Endodermal cell (in vitro differentiated cells): Measurements from ENCODE around the gene REPIN1. TPM values are rescaled to one million over a fixed set of nuclear protein-coding genes. Genes with fewer than 3 reads are reported as not detected.

Source experiments
- DNase-seq: peaks from one replicate; pipeline ENCODE4 v3.0.0-alpha.2; 2017
- H3K27ac ChIP-seq: 2 replicates; pipeline ENCODE4 v1.5.1; 2013; ENCODE audit warnings: mild to moderate bottlenecking, low read depth, low read length, moderate library complexity
- H3K27me3 ChIP-seq: 2 replicates; pipeline ENCODE4 v1.6.1; 2013; ENCODE audit warnings: mild to moderate bottlenecking, low read length, moderate library complexity; ENCODE audit not compliant: insufficient read depth, control insufficient read depth, poor library complexity, severe bottlenecking
- H3K36me3 ChIP-seq: 2 replicates; pipeline ENCODE4 v1.7.0; 2013; ENCODE audit warnings: mild to moderate bottlenecking, low read length, moderate library complexity; ENCODE audit not compliant: control insufficient read depth, insufficient read depth
- H3K4me1 ChIP-seq: one replicate; pipeline ENCODE4 v1.7.0; 2013; ENCODE audit warnings: low read length; ENCODE audit not compliant: control insufficient read depth, insufficient read depth
- H3K4me3 ChIP-seq: 2 replicates; pipeline ENCODE4 v1.5.1; 2013; ENCODE audit warnings: mild to moderate bottlenecking, low read length, moderate library complexity
- H3K9ac ChIP-seq: 2 replicates; pipeline ENCODE4 v1.6.1; 2013; ENCODE audit warnings: mild to moderate bottlenecking, low read length, moderate library complexity; ENCODE audit not compliant: poor library complexity, severe bottlenecking; ENCODE audit errors: extremely low read depth
- H3K9me3 ChIP-seq: 2 replicates; pipeline ENCODE4 v1.6.1; 2013; ENCODE audit warnings: mild to moderate bottlenecking, low read length, moderate library complexity; ENCODE audit not compliant: control insufficient read depth
- H3K27ac Mint-ChIP-seq: 2 replicates; pipeline ENCODE4 v1.8.0; 2020; ENCODE audit warnings: mixed read lengths
- H3K27me3 Mint-ChIP-seq: 2 replicates; pipeline ENCODE4 v1.8.0; 2021; ENCODE audit warnings: mild to moderate bottlenecking, mixed read lengths; ENCODE audit not compliant: insufficient read depth
- H3K36me3 Mint-ChIP-seq: 2 replicates; pipeline ENCODE4 v1.8.0; 2020; ENCODE audit warnings: low read depth, mixed read lengths
- H3K4me1 Mint-ChIP-seq: 2 replicates; pipeline ENCODE4 v1.8.0; 2020; ENCODE audit warnings: mixed read lengths
- H3K4me3 Mint-ChIP-seq: 2 replicates; pipeline ENCODE4 v1.8.0; 2020; ENCODE audit warnings: mild to moderate bottlenecking, moderate library complexity, mixed read lengths
- H3K9me3 Mint-ChIP-seq: 2 replicates; pipeline ENCODE4 v1.8.0; 2020; ENCODE audit warnings: mild to moderate bottlenecking, mixed read lengths
- WGBS, 2 experiments: methylation state at CpG; one replicate each; pipeline versions ENCODE4 v1.1.5 to v1.1.7; 2013; ENCODE audit warnings: missing lambda C conversion rate in 2 of 2, mixed read lengths in 1 of 2; ENCODE audit not compliant: insufficient coverage in 1 of 2, insufficient read length in 1 of 2; 5-methylcytosine and 5-hydroxymethylcytosine counted together
- total RNA-seq, 2 donors: library from RNA; stranded (reverse); fragmentation: NEBNext Ultra II Directional in 1 of 2; extraction: Animal tissue kit (Norgen Biotek cat#: 25700) in 1 of 2; gene quantifications; 2 replicates in 1 of 2; 3 replicates in 1 of 2; pipeline ENCODE4 v1.2.1, GENCODE V29; 2021
- TF ChIP-seq, protein P1 (sequence below): fragments of 200-600 bp; sonication (generic); conservative IDR thresholded peaks from 2 replicates; pipeline ENCODE4 v1.5.0; 2021; ENCODE audit warnings: antibody characterized with exemption, mild to moderate bottlenecking

Gene REPIN1
- total RNA-seq, 2 donors from 2014 or later: 85.4 to 94.4 TPM

DNA sequence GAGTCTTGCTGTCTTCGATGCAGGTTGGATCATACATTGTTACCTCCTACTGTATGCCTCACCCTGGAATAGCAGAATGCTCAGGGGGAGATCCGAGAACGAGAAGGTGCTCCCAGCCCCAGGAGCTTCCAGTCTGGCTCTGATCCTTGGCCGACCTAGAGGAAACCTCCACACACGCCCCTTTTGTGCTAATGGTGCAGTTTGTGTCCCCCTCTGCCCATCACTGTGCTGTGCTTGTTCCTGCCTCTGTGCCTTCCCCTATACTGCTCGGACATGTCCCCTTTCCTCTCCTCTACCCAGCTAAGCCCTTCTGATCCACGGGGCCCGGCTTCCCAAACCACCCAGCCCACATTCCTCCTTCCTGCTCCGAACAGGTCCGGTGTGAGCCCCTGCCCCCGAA, 43.0 kb downstream of the REPIN1 start:
- Histone ChIP-seq H3K27ac (no peak overlapping the region), H3K4me3 (no peak overlapping the region), H3K9me3 (no peaks in the 10 kb centered on the region), H3K36me3 (no peaks in the 10 kb centered on the region), H3K27me3 (no peaks in the 10 kb centered on the region), H3K4me1 (no peaks in the 10 kb centered on the region), H3K9ac (no peak overlapping the region)
- peaks cover 1% of the 10 kb centered on the region for H3K27me3 Mint-ChIP-seq
- 81 to 83% methylated on average over 7 to 11 of the region's 11 CpGs for WGBS, 2 experiments
- TF ChIP-seq, protein P1, sequence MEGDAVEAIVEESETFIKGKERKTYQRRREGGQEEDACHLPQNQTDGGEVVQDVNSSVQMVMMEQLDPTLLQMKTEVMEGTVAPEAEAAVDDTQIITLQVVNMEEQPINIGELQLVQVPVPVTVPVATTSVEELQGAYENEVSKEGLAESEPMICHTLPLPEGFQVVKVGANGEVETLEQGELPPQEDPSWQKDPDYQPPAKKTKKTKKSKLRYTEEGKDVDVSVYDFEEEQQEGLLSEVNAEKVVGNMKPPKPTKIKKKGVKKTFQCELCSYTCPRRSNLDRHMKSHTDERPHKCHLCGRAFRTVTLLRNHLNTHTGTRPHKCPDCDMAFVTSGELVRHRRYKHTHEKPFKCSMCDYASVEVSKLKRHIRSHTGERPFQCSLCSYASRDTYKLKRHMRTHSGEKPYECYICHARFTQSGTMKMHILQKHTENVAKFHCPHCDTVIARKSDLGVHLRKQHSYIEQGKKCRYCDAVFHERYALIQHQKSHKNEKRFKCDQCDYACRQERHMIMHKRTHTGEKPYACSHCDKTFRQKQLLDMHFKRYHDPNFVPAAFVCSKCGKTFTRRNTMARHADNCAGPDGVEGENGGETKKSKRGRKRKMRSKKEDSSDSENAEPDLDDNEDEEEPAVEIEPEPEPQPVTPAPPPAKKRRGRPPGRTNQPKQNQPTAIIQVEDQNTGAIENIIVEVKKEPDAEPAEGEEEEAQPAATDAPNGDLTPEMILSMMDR: no peak
- no peaks in the 10 kb centered on the region for H3K9me3 Mint-ChIP-seq
- peaks cover 6% of the 10 kb centered on the region for H3K4me1 Mint-ChIP-seq
- peak; percentile 43 for DNase-seq
- H3K27ac Mint-ChIP-seq: no peak overlapping the region
- peaks cover 3% of the 10 kb centered on the region for H3K36me3 Mint-ChIP-seq
- H3K4me3 Mint-ChIP-seq: no peak overlapping the region

DNA sequence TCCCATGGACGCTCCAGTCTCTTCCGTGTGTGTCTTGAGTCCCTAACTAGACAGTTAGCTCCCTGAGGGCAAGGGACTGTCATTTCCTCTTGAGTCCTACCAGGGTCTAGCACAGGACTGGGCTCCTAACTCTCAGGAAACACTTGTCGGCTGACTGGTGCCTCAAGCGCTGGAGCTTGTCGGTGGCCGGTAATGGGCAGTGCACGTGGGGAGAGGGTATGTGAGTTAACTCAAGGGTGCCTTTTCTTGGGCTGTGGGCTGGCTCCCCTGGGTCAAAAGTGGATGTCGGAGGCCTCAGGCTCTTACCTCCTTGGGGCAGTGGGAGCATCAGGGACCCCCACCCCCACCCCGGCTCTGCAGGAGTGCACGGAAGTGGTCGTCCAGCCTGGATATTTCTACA, 43.4 kb downstream of the REPIN1 start:
- no peak overlapping the region for H3K27ac Mint-ChIP-seq
- no peaks in the 10 kb centered on the region for H3K4me1 ChIP-seq
- WGBS, 2 experiments: 85 to 95% methylated on average over 2 to 11 of the region's 11 CpGs

DNA sequence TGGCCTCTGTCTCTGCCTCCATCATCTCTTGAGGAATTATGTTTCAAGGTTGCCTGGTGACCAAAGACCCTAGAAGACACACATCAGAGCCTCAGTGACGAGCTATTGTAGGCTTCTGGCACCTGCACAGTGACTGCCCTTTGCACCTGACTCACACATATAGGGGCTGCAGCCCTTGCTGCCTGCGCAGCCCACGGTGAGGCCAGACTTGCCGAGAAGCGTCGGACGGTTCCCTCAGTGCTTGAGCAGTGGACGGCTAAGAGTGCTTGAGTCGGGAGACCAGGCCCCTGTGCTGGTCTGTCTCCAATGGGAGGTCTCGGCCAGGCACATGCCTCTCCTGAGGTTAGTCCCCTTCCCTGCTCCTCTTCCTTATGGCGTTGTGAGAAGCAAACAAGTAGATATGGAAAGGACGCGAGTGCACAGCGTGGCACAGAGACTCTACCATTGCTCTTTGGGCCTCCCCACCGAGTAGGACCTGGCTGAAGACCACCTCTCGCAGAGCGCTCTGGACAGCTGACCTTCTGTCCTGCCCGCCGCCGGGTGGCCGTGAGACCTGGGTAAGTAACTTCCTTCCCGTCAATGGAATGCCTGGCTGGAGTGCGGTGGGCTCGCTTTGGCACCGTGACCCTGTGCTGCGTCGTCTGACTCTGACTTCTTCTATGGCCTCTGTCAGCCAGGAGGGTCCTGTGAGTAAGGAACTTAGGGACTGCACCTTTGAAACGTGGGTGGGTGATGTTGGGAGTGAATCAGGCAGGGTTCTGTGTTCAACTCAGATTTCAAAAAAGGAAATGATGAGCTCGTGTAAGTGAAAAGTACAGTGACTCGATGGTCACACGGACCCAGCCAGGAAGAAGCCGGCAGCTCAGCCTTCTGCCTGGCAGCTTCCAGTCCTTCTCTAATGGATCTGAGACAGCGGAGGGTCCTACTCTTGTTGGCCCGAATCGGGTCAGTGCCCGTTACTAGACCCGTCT, 44.2 kb downstream of the REPIN1 start:
- H3K4me1 ChIP-seq: no peaks in the 10 kb centered on the region
- Mint-ChIP-seq H3K27me3 (peaks cover 1% of the 10 kb centered on the region), H3K36me3 (no peaks in the 10 kb centered on the region), H3K4me1 (no peaks in the 10 kb centered on the region), H3K9me3 (no peaks in the 10 kb centered on the region), H3K27ac (no peak overlapping the region), H3K4me3 (no peak overlapping the region)
- H3K9me3 ChIP-seq: no peaks in the 10 kb centered on the region
- H3K36me3 ChIP-seq: no peaks in the 10 kb centered on the region
- no peak overlapping the region for H3K27ac ChIP-seq
- WGBS, 2 experiments: 85 to 95% methylated on average over 25 to 37 of the region's 37 CpGs
- peak; percentile 38 for DNase-seq
- H3K4me3 ChIP-seq: no peak overlapping the region
- no peak overlapping the region for H3K9ac ChIP-seq
- H3K27me3 ChIP-seq: no peaks in the 10 kb centered on the region
- TF ChIP-seq, protein P1: no peak

More for the DNA sequence above, 43.4 kb downstream of the REPIN1 start:
- no peak overlapping the region for H3K4me3 ChIP-seq
- no peak overlapping the region for H3K4me3 Mint-ChIP-seq
- H3K27me3 ChIP-seq: no peaks in the 10 kb centered on the region
- peak; percentile 43 for DNase-seq
- H3K9me3 Mint-ChIP-seq: no peaks in the 10 kb centered on the region
- no peak overlapping the region for H3K9ac ChIP-seq
- peaks cover 1% of the 10 kb centered on the region for H3K27me3 Mint-ChIP-seq
- peaks cover 2% of the 10 kb centered on the region for H3K36me3 Mint-ChIP-seq
- H3K9me3 ChIP-seq: no peaks in the 10 kb centered on the region
- peaks cover 2% of the 10 kb centered on the region for H3K4me1 Mint-ChIP-seq
- H3K27ac ChIP-seq: no peak overlapping the region
- TF ChIP-seq, protein P1: no peak
- no peaks in the 10 kb centered on the region for H3K36me3 ChIP-seq
